Measurements from ENCODE around the gene SCNN1A. TPM values are rescaled to one million over a fixed set of nuclear protein-coding genes. Genes with fewer than 3 reads are reported as not detected.
A peak's percentile ranks its signal among the peaks of the same experiment; 100 is the strongest.

SCNN1A gene
- total RNA-seq, 1 experiment from 2014 or later: 17.1 TPM

DNA sequence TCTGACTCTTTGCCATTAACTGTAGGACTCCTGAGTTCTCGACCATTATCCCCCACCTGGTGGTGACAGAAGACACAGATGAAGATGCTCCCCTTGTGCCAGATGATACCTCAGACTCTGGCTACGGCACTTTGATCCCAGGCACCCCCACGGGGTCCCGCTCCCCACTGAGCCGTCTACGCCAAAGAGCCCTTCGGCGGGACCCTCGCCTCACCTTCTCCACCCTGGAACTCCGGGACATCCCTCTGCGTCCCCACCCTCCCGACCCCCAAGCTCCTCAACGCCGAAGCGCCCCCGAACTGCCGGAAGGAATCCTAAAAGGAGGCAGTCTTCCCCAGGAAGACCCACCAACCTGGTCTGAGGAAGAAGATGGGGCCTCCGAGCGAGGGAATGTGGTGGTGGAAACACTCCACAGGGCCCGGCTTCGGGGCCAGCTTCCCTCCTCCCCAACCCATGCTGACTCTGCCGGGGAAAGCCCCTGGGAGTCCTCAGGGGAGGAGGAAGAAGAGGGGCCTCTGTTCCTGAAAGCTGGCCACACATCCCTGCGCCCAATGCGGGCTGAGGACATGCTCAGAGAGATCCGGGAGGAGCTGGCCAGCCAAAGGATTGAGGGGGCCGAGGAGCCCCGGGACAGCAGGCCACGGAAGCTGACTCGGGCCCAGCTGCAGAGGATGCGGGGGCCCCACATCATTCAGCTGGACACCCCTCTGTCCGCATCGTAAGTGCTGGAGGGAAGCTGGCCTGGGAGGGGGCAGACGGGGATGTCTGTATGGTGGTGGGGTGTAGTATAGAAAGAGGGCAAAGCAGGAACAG lies 47.9 kb downstream of the SCNN1A start:
- intact Hi-C loops (cut with micrococcal nuclease; ENCODE audit: unreplicated experiment) (loop anchor here (5.0 kb wide), 1 partner anchor 140 kb away; no protein-coding TSS in a partner anchor), in situ Hi-C loops (cut with HindIII; ENCODE audit: low pct_unique_long_range_greater_than_20kb, low sequenced_read_pairs) (no loop called here)
- DNase-seq (ENCODE audit: low read depth, low spot score) (no peak), ATAC-seq (no peak)
- Histone ChIP-seq H3K27ac (ENCODE audit: low read length) (peak overlapping the region; percentile 59; the same call in 1 of the 2 replicates), H3K4me1 (ENCODE audit: control insufficient read depth, insufficient read depth, low read length) (peaks cover 47% of the 10 kb centered on the region), H3K36me3 (ENCODE audit: control insufficient read depth, insufficient read depth, low read length) (peaks cover 4% of the 10 kb centered on the region), H3K4me3 (ENCODE audit: low read depth in 2 of 2, low read length in 2 of 2) (no peak overlapping the region), H3K27me3 (ENCODE audit: control insufficient read depth, insufficient read depth, low read length) (no peaks in the 10 kb centered on the region), H3K9me3 (ENCODE audit: control insufficient read depth, insufficient read depth, low read depth, low read length) (no peaks in the 10 kb centered on the region)
- no TSS peak for BruUV-seq (replicated peaks)
- ChIA-PET POLR2A (no interaction called here), CTCF (interaction anchor here (0.6 to 1.4 kb wide), 3 partner anchors 47 to 336 kb away, joined by 4 to 10 read pairs (median 7); no protein-coding TSS in a partner anchor)
- TF ChIP-seq SIN3A (IDR thresholded peaks at IDR 0.05; ENCODE audit: borderline replicate concordance, insufficient read depth, low read depth, low read length): no peak
- TF ChIP-seq POLR2AphosphoS5 (IDR thresholded peaks at IDR 0.05; ENCODE audit: low read depth, low read length): peak; percentile 50
- no peak for TF ChIP-seq REST (IDR thresholded peaks at IDR 0.05; ENCODE audit: insufficient read depth in 1 of 2, low read depth in 2 of 2, low read length in 1 of 2)
- TF ChIP-seq TCF7L2 (IDR thresholded peaks at IDR 0.05; ENCODE audit: low read depth, low read length): no peak
- no peak for TF ChIP-seq CTCF (IDR thresholded peaks at IDR 0.05)

DNA sequence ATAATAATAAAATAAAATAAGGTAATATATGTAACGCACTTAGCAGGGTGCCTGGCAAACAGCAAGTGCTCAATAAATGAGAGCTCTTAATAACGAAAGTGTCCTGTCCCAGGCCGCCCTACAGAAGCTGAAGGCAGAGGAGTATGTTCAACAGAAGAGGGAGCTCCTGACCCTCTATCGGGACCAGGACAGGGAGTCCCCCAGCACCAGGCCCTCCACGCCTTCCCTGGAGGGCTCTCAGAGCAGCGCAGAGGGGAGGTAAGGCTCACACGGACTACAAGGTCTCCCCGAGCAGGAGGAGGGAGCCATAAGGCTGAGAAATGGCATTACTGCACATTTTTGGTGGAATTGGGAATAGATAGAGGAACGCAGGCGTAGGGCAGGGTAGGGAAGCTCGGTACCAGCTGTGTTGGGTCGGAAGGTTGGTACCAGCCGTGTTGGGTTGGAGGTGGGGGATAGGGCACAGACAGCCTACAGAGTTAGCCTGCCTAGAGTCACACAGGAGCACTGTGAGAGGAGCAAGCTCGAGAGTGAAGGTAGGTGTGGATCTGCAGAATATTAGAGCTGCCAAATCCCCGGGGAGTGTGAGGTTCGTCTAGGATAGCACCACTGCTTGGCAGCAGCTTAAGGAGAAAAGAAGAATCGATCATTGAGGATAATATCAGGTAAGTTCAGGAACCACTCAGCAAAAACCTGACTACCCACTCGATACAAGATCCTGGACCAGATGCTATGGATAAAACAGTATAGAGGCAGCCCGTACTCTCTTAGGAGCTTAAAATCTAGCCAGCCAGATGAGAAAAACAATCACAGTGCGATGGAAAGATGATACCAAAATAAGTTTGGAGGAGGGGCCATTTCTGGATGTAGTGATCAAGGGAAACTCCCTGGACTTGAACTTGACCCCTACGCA lies 48.8 kb downstream of the SCNN1A start:
- intact Hi-C loops (cut with micrococcal nuclease; ENCODE audit: unreplicated experiment): loop anchor here (5.0 kb wide), 1 partner anchor 141 kb away; no protein-coding TSS in a partner anchor
- Histone ChIP-seq H3K27ac (ENCODE audit: low read length) (peak overlapping the region; percentile 42), H3K9me3 (ENCODE audit: control insufficient read depth, insufficient read depth, low read depth, low read length) (no peaks in the 10 kb centered on the region), H3K27me3 (ENCODE audit: control insufficient read depth, insufficient read depth, low read length) (no peaks in the 10 kb centered on the region), H3K4me3 (ENCODE audit: low read depth in 2 of 2, low read length in 2 of 2) (no peak overlapping the region), H3K36me3 (ENCODE audit: control insufficient read depth, insufficient read depth, low read length) (peaks cover 4% of the 10 kb centered on the region; the same call in 1 of the 2 replicates), H3K4me1 (ENCODE audit: control insufficient read depth, insufficient read depth, low read length) (peaks cover 55% of the 10 kb centered on the region)
- POLR2A ChIA-PET: interaction anchor here (0.5 to 1.0 kb wide), 3 partner anchors 33 to 173 kb away, joined by 3 read pairs; no protein-coding TSS in a partner anchor
- no TSS peak for BruUV-seq (replicated peaks)
- DNase-seq (ENCODE audit: low read depth, low spot score): no peak
- ATAC-seq: peak; percentile 68
- CTCF ChIA-PET: interaction anchor here (0.6 to 1.4 kb wide), 8 partner anchors 10 to 336 kb away, joined by 3 to 10 read pairs (median 5); no protein-coding TSS in a partner anchor
- in situ Hi-C loops (cut with HindIII; ENCODE audit: low pct_unique_long_range_greater_than_20kb, low sequenced_read_pairs): no loop called here
- TF ChIP-seq POLR2AphosphoS5 (IDR thresholded peaks at IDR 0.05; ENCODE audit: low read depth, low read length) (no peak; the same call in 1 of the 2 replicates), CTCF (IDR thresholded peaks at IDR 0.05) (peak; percentile 73)
